ENCODE results near the gene SETMAR.
A peak's percentile ranks its signal among the peaks of the same experiment; 100 is the strongest.
"Not testable (repeated sequence)": the region's sequence is repeated elsewhere in the genome, so short reads cannot be mapped to it uniquely, and the experiment has no call there.

The SETMAR gene

GRCh38 chr3:4303187-4304123 is at the start of gene SETMAR:
SETMAR (plus strand) TSS chr3:4303369; CDS start chr3:4303371, 2 bp downstream.
- peak; percentile 81 for DNase-seq

GRCh38 chr3:4261406-4261805 is 41.8 kb upstream of the SETMAR start:
- no peak for DNase-seq

- no peak for DNase-seq
These were observed 39.1 kb upstream of the SETMAR start for GRCh38 chr3:4264040-4264439.

DNA sequence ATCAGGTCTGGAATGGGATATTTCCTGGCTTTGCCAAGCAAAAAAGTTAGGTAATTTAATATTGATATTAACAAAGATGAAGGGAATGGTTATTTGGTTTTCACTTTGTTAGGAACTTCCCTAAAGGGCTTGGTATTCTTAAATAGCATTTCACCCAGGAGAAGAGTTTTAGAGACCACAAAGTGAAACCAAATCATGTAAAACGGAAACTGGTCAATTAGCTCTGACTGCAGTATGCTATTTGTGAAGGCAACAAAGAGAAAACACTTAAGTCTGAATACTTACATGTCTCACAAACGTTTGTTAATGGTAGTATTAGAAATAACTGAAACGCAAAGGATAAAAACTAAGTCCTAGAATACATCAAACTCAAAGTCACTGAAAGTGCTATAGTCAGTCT is 32.4 kb upstream of the SETMAR start:
- no peak for DNase-seq

- DNase-seq, result no peak
These were observed 31.3 kb upstream of the SETMAR start for GRCh38 chr3:4271834-4272233.

- DNase-seq, result no peak
These were observed 23.6 kb upstream of the SETMAR start for GRCh38 chr3:4279516-4280105.

- no peak for DNase-seq
These were observed 21.2 kb upstream of the SETMAR start for GRCh38 chr3:4281991-4282390.

DNA sequence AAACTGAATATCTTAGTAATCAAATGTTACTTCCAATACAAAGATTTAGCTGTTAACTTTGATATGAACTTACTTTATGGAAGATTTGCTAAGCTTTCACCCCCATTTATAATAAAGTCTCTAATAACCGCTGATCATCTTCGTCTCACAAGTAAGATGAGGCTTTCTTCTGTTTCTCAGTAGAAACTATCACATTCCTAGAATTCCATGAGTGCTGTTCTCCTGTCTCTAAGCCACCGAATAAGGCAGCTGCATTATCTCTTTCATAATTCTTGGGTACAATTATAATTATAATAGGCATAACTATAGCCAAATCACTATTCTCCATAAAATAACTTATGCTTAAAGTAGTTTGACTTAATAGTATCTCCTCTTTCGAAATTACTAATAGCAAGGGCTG is 18.3 kb upstream of the SETMAR start:
- no peak for DNase-seq

- DNase-seq, result no peak
These were observed 14.1 kb upstream of the SETMAR start for GRCh38 chr3:4289044-4289443.

DNA sequence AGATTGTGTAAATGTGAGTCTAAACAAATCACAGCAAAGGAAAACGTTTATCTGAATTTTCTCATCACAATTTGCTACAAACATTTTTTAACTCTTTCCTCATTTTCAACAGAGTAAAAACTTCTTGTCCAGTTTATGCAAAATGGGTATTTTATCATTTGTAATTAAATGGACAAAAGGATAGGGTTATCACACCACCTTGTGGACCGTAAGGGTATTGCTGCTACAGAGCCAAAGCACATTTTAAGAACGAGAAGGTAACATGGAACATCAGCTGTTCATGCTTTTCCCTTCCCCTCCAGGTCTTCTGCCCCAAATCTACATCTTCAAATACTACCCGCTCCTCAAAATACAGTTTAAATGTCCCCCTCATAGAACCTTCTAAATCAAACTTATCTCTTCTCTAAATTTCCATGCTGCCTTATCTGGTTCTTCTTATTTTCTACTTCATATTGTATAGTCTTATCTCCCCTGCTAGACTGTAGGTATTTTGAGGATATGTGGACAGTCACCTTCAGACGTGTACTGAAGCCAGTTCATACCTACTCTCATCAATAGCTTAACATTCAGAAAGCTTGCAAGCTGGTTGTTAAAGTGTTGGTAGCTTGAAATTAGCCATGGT is 12.8 kb upstream of the SETMAR start:
- peak; percentile 23 for DNase-seq

DNA sequence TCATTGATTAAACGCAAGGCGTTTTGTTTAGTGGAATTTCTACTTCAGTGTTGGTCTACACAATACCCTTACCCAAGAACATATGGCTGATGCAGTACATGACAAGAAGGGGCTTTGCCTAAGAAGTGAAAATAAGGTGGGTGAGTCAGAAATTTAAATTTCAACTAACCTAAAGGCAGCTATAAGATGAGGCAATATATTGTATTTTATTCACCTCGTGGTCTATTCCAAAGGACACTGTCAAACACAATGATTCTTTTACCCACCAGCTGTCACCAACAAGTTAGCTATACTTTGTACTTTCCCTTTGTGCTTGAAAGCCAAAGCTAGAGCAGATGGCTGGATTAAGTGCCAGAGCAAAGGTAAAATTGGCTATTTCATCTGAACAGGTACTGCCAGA is 10.9 kb upstream of the SETMAR start:
- no peak for DNase-seq

DNA sequence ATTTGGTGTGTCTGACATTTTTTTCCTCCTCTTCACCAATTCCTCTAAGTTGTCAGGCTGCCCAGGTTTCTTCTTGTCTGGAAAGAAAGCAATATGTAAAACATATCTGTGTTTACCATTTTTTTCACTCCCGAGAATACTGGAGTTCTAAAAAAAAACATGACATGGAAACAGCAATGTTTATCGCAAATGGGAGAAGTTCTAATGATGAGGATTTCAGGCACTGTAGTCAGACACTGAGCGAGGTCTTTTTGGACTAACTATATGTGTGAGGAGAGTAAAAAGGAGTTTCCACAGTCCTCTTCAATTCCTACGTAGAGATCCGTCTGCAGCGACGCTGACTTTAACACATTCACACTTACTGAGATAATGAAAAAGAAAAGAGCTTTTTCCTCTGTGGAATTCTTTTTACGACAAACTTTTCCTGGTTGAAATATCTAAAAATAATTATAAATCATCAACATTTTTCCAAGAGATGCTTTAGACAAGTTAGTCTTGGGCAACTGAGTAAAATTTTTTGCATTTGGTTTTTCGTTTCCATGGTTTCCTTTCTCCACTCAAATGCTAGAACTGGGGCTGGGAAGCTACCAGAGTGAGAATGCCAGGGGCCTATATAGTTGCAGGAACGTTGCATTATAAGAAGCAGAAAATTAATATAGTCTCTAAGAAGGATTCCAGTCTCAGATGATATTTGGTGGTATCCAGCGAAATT is 8.4 kb upstream of the SETMAR start:
- no peak for DNase-seq

- DNase-seq, result not testable (repeated sequence)
These were observed 6.7 kb upstream of the SETMAR start for GRCh38 chr3:4296454-4296853.

- DNase-seq, result no peak
These were observed 5.7 kb upstream of the SETMAR start for GRCh38 chr3:4297486-4297885.

DNA sequence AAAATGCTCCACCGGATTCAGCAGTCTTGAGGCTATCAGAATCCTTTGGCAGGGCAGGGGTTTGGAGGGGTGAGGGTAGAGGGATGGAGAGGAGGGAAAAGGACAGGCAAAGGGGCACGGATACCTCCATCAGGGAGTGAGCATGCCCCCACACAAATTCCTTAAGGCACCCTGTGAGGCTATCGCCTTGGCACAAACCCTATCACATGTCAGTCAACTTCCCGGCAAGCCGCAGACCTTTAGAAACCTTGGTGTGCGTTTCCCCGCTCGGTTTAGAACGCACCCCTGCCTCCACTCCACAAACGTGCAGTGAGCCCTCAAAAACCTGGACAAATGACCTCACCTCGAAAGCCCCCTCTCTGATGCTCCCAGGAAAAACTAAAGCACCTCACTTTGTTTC is 422 bp upstream of the SETMAR start:
- peak; percentile 14 for DNase-seq

GRCh38 chr3:4305210-4305609 is 2.0 kb downstream of the SETMAR start:
- not testable (repeated sequence) for DNase-seq

DNA sequence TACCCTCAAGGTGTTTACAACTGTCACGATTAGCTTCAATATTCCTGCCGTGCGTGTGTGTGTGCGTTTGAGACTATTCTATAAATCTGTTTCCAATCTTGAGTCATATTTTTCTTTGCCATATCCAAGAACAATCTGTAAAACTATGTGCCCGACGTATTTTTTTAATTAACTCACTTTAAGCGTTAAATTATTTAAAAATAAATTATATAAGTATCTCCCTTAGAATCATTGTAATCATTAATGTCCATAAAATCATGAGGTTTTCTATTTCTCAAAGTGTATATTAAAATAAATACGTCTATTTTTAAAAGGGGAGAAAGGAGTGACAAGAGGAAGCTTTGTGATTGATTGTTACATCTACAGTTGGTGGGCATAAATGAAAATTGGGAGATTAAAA is 2.9 kb downstream of the SETMAR start:
- no peak for DNase-seq

DNA sequence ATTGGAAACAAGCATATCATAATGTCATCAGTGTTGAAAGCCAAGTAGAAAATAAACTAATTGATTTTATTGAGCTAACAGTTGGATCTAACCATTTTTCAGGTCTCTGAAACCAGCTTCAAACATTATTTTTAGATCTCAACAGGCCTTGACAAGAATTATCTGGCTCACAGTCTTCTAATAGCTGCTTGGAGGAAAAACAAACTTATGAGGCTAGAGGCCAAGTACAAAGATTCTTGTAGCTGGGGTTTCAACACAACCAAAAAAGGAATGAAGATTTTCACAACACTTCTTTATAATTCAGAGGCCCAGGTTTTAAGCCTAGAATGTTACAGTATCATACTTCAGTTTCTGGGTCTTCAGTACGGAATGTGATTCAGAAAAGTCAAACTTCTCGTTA is 3.7 kb downstream of the SETMAR start:
- DNase-seq, result no peak

GRCh38 chr3:4309491-4310128 is 6.4 kb downstream of the SETMAR start:
- DNase-seq, result no peak

DNA sequence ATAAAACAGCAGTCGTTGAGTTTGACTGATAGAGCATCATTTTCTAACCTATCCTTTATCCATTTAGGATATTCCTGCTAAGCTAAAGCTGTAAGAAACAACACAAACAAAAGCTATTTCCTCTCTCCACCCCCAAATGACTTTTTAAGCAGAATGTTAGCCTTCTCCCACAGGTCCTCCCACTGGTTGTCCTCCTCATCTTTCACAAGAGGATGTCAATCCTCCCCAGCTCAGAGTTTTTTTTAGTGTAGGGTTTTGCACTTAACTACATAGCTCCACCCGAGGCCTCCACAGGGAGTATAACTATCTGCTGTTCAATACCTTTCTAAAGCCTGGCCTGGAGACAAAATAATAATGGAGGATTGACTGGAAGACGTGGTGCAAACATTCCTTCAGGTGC is 7.8 kb downstream of the SETMAR start:
- DNase-seq, result no peak

GRCh38 chr3:4311496-4311895 is 8.3 kb downstream of the SETMAR start:
- DNase-seq, result no peak

DNA sequence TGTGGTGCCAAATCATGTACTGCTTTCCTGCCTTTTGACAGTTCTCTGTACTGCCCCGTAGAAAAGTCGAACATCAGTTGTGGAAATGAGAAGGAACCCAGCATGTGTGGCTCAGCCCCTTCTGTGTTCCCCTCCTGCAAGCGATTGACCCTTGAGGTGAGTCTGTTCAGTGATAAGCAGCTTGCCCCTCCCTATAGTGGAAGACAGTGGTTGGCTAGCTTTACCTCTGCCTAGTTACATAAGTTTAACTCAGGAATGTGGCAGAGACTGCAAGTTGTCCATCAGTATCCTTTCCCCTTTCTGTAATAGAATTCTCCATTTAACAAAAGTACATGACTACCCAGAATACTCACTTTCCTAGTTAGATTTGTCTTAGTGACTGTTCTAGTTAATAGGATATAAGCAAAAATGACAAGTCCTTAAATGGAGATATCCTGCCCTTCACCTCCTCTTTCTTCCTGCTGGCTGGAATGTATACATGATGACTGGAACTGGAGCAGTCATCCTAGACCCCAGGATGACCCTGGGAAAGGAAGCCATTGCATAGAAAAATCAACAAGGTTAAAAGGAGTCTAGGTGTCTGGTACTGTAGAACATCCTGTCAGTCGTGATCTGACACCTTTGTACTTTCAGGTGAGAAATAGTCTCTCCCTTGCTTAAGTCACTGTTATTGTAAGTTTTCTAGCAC is 10.6 kb downstream of the SETMAR start:
- DNase-seq, result no peak
